ENCODE measurements around the gene AK4. TPM values are rescaled to one million over a fixed set of nuclear protein-coding genes. Genes with fewer than 3 reads are reported as not detected.

Gene AK4
- total RNA-seq: 24.6 and 102 TPM in 2 replicates

DNA sequence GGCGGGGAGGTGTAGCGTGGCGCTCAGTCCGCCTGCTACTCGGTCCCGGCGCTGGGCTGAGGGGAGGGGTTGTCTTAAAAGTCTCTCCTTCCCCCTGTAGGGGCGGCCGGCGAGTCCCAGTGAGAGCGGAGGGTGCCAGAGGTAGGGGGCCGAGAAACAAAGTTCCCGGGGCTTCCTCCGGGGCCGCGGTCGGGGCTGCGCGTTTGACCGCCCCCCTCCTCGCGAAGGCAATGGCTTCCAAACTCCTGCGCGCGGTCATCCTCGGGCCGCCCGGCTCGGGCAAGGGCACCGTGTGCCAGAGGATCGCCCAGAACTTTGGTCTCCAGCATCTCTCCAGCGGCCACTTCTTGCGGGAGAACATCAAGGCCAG is at the start of gene AK4:
AK4 (plus strand) TSS at position 26 of the 370 bp plus-strand sequence; CDS start at position 231, 205 bp downstream.

Other genes with a start within 250 kb of the AK4 start
- gene JAK1, start 181.7 kb upstream of the AK4 start, total RNA-seq: 82.7 and 118 TPM in 2 replicates
- 3.8 TPM in 2 replicates for gene DNAJC6, start 161.3 kb downstream of the AK4 start, total RNA-seq

Data from nasal cavity respiratory epithelium epithelial cell of viscerocranial mucosa (primary cell).